Transverse colon (tissue), 4 donors: ENCODE results near the gene PRM2.

Experiments
- CTCF ChIP-seq, 5 experiments: fragments of 200-600 bp in 3 of 5; fragments of 450-650 bp in 2 of 5; sonication (generic) in 3 of 5; IDR thresholded peaks; 1 replicate in 2 of 5; 2 replicates in 3 of 5; pipeline ENCODE4 v1.5.1; 2016 to 2017; ENCODE audit warnings: antibody characterized with exemption in 5 of 5, inconsistent platforms in 3 of 5, mild to moderate bottlenecking in 2 of 5, moderate library complexity in 1 of 5
- POLR2A ChIP-seq: fragments of 450-650 bp; IDR thresholded peaks from one replicate; pipeline ENCODE4 v1.6.1; 2016; ENCODE audit warnings: antibody characterized with exemption, mild to moderate bottlenecking, moderate library complexity
- POLR2AphosphoS5 ChIP-seq, 3 donors: sonication (generic); formaldehyde crosslinking; IDR thresholded peaks; one replicate each; pipeline ENCODE4 v1.6.1; 2016; ENCODE audit warnings: antibody characterized with exemption in 3 of 3

GRCh38 chr16:11306997-11307638 lies 30.8 kb upstream of the PRM2 start:
- TF ChIP-seq CTCF (IDR thresholded peaks at IDR 0.05) (no peak), POLR2A (no peak), POLR2AphosphoS5 (IDR thresholded peaks at IDR 0.05) (peak in 1 of 3 donors; percentile 23)
